Lung (tissue), 12 donors: ENCODE data around the gene MAPK7. TPM values are rescaled to one million over a fixed set of nuclear protein-coding genes. Genes with fewer than 3 reads are reported as not detected.

Source experiments
- ATAC-seq: fragments of 200-7000 bp; cut with Tn5 transposase; one replicate; pipeline ENCODE4 v1.9.1; 2020; ENCODE audit warnings: moderate number of reproducible peaks; ENCODE audit not compliant: insufficient read depth, low FRiP score
- DNase-seq, 3 donors: peaks; one replicate each; pipeline ENCODE4 v3.0.0-alpha.2; 2013 to 2017
- H3K27ac ChIP-seq, 2 donors: one replicate each; pipeline ENCODE4 v1.5.1; 2013; ENCODE audit warnings: mild to moderate bottlenecking in 2 of 2, moderate library complexity in 2 of 2, control low read depth in 1 of 2, inconsistent platforms in 1 of 2, low read depth in 1 of 2, low read length in 1 of 2
- H3K27me3 ChIP-seq, 3 donors: one replicate each; pipeline ENCODE4 v1.5.1; 2013; ENCODE audit warnings: low read length in 2 of 3; ENCODE audit not compliant: control insufficient read depth in 3 of 3, insufficient read depth in 3 of 3
- H3K36me3 ChIP-seq, 4 donors: one replicate each; pipeline ENCODE4 v1.5.1; 2013; ENCODE audit warnings: low read length in 4 of 4, mild to moderate bottlenecking in 1 of 4, moderate library complexity in 1 of 4; ENCODE audit not compliant: control insufficient read depth in 4 of 4, insufficient read depth in 4 of 4
- H3K4me1 ChIP-seq, 5 donors: one replicate each; pipeline ENCODE4 v1.5.1; 2013; ENCODE audit warnings: low read length in 5 of 5, mild to moderate bottlenecking in 2 of 5, moderate library complexity in 1 of 5; ENCODE audit not compliant: control insufficient read depth in 5 of 5, insufficient read depth in 5 of 5
- H3K4me3 ChIP-seq: one replicate; pipeline ENCODE4 v1.5.1; 2013; ENCODE audit warnings: mild to moderate bottlenecking, control low read depth, moderate library complexity
- H3K9ac ChIP-seq, 2 donors: one replicate each; pipeline ENCODE4 v1.5.1; 2013; ENCODE audit warnings: low read length in 2 of 2, control low read depth in 1 of 2; ENCODE audit not compliant: insufficient read depth in 1 of 2
- H3K9me3 ChIP-seq, 4 donors: one replicate each; pipeline ENCODE4 v1.5.1; 2013; ENCODE audit warnings: low read length in 3 of 4, mild to moderate bottlenecking in 1 of 4, moderate library complexity in 1 of 4; ENCODE audit not compliant: control insufficient read depth in 4 of 4, insufficient read depth in 3 of 4
- CTCF ChIP-seq: IDR thresholded peaks from 2 replicates; pipeline ENCODE4 v1.5.1; 2012; ENCODE audit warnings: mild to moderate bottlenecking; ENCODE audit errors: control extremely low read depth, extremely low read depth
- WGBS, 2 donors: extraction: QIAGEN DNeasy Blood & Tissue Kit; methylation state at CpG; one replicate each; pipeline ENCODE4 v1.1.7; 2013; 5-methylcytosine and 5-hydroxymethylcytosine counted together
- polyA plus RNA-seq, 2 donors: library from polyadenylated mRNA; stranded (reverse); fragments of 200-250 nt; gene quantifications; one replicate each; pipeline ENCODE4 v1.2.1, GENCODE V29; 2013
- total RNA-seq, 2 donors: library from RNA; depleted of rRNA in 1 of 2; stranded (reverse); fragments of >200 nt in 1 of 2; gene quantifications; one replicate each; pipeline ENCODE4 v1.2.1, GENCODE V29; 2014 to 2021
- donor health status: control.
- donor health status: control.
- donor health status: Bipolar disorder and iron deficiency.
- donor health status: healthy.
- donor health status: DM: yes; HTN: yes; CAD: no.

Gene MAPK7
- total and polyA plus RNA-seq, 4 donors, result 13.7 to 45.7 (median 22.8) TPM

- Histone ChIP-seq H3K4me1 (peaks cover 0 to 14% (median 0%) of the 10 kb centered on the region in 5 donors), H3K27me3 (no peaks in the 10 kb centered on the region), H3K27ac (no peak overlapping the region), H3K36me3 (no peaks in the 10 kb centered on the region), H3K9ac (no peak overlapping the region), H3K9me3 (no peaks in the 10 kb centered on the region), H3K4me3 (no peak overlapping the region)
- WGBS, 2 donors, result 69 to 81% methylated on average over 4 of the region's 4 CpGs
- ATAC-seq, result no peak
- TF ChIP-seq CTCF, result no peak
- no peak for DNase-seq
Observed at GRCh38 chr17:19421219-19421618, 42.9 kb downstream of the MAPK7 start.

GRCh38 chr17:19421926-19422325 is 43.6 kb downstream of the MAPK7 start:
- no peaks in the 10 kb centered on the region for H3K27me3 ChIP-seq
- no peak for TF ChIP-seq CTCF
- no peak overlapping the region for H3K4me3 ChIP-seq
- 86 to 95% methylated on average over 6 of the region's 6 CpGs for WGBS, 2 donors
- H3K9me3 ChIP-seq, result no peaks in the 10 kb centered on the region
- H3K27ac ChIP-seq, result no peak overlapping the region
- peaks cover 0 to 14% (median 0%) of the 10 kb centered on the region in 5 donors for H3K4me1 ChIP-seq
- no peak for ATAC-seq
- DNase-seq, result peak in 1 of 3 donors; percentile 31
- no peaks in the 10 kb centered on the region for H3K36me3 ChIP-seq
- H3K9ac ChIP-seq, result no peak overlapping the region

- DNase-seq (peak in 2 of 3 donors; percentile 70 to 84), ATAC-seq (no peak)
- Histone ChIP-seq H3K4me3 (no peak overlapping the region), H3K27me3 (no peaks in the 10 kb centered on the region), H3K27ac (no peak overlapping the region), H3K36me3 (no peaks in the 10 kb centered on the region), H3K9ac (no peak overlapping the region), H3K4me1 (peaks cover 0 to 14% (median 0%) of the 10 kb centered on the region in 5 donors), H3K9me3 (no peaks in the 10 kb centered on the region)
- 72 to 83% methylated on average over 8 of the region's 8 CpGs for WGBS, 2 donors
- TF ChIP-seq CTCF, result no peak
Observed at GRCh38 chr17:19424934-19425868, 46.9 kb downstream of the MAPK7 start.
